Cardiac fibroblast (primary cell): Measurements from ENCODE around the gene CHCHD10.

Experiments used
- DNase-seq, 2 donors: peaks; one replicate each; pipeline versions ENCODE4 v3.0.0 to v3.0.0-alpha.2; 2010; ENCODE audit warnings: low read depth in 2 of 2
- H3K4me3 ChIP-seq, 2 donors: replicated peaks in 1 of 2; 1 replicate in 1 of 2; 2 replicates in 1 of 2; pipeline ENCODE4 v1.5.1; 2011; ENCODE audit warnings: low read depth in 2 of 2, low read length in 2 of 2, mild to moderate bottlenecking in 2 of 2, moderate library complexity in 1 of 2
- CTCF ChIP-seq: IDR thresholded peaks from one replicate; pipeline ENCODE4 v1.5.1; 2011; ENCODE audit warnings: low read depth, mild to moderate bottlenecking, low read length, inconsistent platforms

CHCHD10 gene

GRCh38 chr22:23804781-23805291, 37.1 kb upstream of the CHCHD10 start:
- TF ChIP-seq CTCF = no peak
- H3K4me3 ChIP-seq = no peak overlapping the region
- peak in 1 of 2 donors; percentile 70 for DNase-seq

- H3K4me3 ChIP-seq = no peak overlapping the region
- TF ChIP-seq CTCF = no peak
- DNase-seq = no peak
These were observed 35.4 kb upstream of the CHCHD10 start for GRCh38 chr22:23803001-23803819.

DNA sequence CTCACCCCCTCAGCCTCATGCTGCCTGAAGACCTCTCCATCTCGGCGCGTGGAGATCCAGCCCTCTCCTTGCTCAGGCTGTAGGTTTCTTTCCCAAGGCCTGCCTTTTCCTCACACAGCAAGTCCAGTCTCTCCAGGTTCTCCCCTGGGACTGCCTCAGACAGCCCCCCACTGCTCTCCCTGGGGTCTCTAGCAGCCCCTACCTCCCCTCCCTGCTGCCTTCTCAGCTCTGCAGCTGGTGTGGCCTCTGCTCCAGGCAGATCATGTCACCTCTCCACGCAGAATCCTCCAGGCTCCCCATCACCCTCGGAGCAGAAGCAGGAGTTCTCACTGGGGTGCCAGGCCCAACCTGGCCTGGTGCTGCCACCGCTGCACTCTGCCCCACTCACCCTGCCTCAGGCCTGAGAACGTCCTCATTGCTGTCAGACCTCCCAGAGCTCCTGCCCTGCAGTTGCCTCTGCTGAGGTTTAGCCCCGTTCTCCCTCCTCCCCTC, 34.2 kb upstream of the CHCHD10 start:
- H3K4me3 ChIP-seq = no peak overlapping the region
- no peak for TF ChIP-seq CTCF
- no peak for DNase-seq

GRCh38 chr22:23801238-23801821, 33.6 kb upstream of the CHCHD10 start:
- no peak for TF ChIP-seq CTCF
- DNase-seq = no peak
- no peak overlapping the region for H3K4me3 ChIP-seq

DNA sequence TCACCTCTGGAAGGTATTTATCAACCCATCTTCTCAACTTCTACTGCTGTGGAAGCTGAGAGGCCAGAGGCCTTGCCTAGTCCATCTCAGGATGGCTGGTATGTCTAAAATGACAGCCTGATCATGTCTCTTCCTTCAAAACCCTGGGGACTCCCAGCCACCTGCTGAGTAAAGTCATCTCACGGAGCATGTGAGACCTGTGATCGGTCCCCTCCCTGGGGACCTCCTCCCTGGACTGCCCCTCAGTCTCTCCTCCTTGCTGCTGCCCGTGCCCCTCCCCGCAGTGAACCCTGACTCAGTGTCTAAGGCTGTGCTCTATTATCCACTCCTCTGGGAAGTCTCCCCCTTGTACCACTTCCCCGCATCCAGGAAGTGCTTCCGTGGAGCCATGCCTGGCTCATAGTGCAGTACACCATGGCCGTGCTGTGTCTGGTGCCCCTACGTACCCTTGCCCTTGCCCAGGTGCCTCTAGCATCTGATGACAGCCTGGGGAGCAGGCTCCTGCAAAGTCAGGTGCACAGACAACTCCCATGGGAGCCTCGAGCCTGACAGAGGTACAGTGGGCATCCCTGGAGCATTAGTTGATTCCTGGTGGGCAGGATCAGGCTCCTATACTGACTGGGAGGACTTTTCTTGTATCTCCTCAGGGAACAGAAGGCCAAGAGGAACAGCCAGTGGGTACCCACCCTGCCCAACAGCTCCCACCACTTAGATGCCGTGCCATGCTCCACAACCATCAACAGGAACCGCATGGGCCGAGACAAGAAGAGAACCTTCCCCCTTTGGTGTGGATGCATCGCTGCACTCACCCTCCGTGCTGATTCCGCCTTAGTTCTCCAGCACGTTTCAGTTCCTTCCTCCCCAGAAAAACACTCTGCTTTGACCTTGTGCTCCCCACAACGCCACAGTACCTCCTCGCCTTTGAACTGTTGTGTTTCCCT, 32.8 kb upstream of the CHCHD10 start:
- no peak for DNase-seq
- no peak overlapping the region for H3K4me3 ChIP-seq
- TF ChIP-seq CTCF = no peak

DNA sequence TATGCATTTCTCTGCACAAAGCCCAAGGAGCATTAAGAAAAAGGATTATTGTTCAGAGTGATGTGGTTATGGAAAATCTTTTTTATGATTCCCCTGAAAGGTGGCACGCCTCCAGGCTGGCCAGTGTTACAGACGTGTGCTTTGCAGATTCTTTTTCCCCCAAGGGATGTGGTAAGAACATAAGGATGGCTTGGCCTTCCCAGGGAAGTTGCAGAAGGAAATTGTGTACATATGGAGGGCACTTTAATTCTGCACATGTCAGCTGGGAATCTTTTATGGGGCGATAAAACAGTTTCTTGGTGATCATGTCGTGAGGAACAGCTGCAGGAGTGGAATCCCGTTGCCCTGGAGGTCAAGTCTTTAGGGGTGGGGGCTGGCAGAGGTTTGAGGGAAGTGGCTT, 28.7 kb upstream of the CHCHD10 start:
- no peak overlapping the region for H3K4me3 ChIP-seq
- peak in 1 of 2 donors; percentile 39 for DNase-seq
- no peak for TF ChIP-seq CTCF
